ENCODE data around the gene TMPRSS12.

- TF ChIP-seq CTCF (IDR thresholded peaks at IDR 0.05): no peak
- no peak for TF ChIP-seq POLR2AphosphoS5 (IDR thresholded peaks at IDR 0.05; ENCODE audit: low read depth, low read length)
- TF ChIP-seq, protein P1, sequence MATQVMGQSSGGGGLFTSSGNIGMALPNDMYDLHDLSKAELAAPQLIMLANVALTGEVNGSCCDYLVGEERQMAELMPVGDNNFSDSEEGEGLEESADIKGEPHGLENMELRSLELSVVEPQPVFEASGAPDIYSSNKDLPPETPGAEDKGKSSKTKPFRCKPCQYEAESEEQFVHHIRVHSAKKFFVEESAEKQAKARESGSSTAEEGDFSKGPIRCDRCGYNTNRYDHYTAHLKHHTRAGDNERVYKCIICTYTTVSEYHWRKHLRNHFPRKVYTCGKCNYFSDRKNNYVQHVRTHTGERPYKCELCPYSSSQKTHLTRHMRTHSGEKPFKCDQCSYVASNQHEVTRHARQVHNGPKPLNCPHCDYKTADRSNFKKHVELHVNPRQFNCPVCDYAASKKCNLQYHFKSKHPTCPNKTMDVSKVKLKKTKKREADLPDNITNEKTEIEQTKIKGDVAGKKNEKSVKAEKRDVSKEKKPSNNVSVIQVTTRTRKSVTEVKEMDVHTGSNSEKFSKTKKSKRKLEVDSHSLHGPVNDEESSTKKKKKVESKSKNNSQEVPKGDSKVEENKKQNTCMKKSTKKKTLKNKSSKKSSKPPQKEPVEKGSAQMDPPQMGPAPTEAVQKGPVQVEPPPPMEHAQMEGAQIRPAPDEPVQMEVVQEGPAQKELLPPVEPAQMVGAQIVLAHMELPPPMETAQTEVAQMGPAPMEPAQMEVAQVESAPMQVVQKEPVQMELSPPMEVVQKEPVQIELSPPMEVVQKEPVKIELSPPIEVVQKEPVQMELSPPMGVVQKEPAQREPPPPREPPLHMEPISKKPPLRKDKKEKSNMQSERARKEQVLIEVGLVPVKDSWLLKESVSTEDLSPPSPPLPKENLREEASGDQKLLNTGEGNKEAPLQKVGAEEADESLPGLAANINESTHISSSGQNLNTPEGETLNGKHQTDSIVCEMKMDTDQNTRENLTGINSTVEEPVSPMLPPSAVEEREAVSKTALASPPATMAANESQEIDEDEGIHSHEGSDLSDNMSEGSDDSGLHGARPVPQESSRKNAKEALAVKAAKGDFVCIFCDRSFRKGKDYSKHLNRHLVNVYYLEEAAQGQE (IDR thresholded peaks at IDR 0.05; ENCODE audit: insufficient read depth in 1 of 2, low read depth in 2 of 2, low read length in 1 of 2): no peak
- TF ChIP-seq TCF7L2 (IDR thresholded peaks at IDR 0.05; ENCODE audit: low read depth, low read length): no peak
- TF ChIP-seq SIN3A (IDR thresholded peaks at IDR 0.05; ENCODE audit: borderline replicate concordance, insufficient read depth, low read depth, low read length): no peak
Observed at GRCh38 chr12:50925920-50926319, 83.2 kb downstream of the TMPRSS12 start.
